Fibroblast of gingiva (primary cell): ENCODE measurements around the gene KRTAP5-10.
"Not testable (repeated sequence)": the region's sequence is repeated elsewhere in the genome, so short reads cannot be mapped to it uniquely, and the experiment has no call there.

Experiments
- DNase-seq: peaks from one replicate; pipeline ENCODE4 v3.0.0-alpha.2; 2011; ENCODE audit warnings: low read depth

The KRTAP5-10 gene

DNA sequence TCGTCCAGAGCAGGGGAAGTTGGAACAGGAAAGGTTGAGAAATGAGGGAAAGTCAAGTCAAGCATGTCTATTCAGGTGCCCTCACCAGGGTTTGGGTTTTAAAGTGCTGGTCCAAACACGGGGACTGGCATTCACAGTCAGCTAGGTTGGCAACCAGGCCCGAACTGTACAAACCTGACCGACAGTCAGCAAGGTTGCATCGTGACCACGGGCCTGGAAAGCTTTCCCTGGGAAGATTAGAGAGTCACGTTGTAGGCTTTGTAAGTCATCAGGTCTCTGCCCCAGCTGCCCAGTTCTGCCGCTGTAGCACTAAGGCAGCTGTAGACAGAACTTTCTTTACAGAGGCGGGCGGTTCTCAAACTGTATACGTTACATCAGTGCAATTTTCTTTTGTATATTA is 7.4 kb downstream of the KRTAP5-10 start:
- DNase-seq, result no peak

- no peak for DNase-seq
These were observed 9.1 kb downstream of the KRTAP5-10 start for GRCh38 chr11:71574418-71574817.

DNA sequence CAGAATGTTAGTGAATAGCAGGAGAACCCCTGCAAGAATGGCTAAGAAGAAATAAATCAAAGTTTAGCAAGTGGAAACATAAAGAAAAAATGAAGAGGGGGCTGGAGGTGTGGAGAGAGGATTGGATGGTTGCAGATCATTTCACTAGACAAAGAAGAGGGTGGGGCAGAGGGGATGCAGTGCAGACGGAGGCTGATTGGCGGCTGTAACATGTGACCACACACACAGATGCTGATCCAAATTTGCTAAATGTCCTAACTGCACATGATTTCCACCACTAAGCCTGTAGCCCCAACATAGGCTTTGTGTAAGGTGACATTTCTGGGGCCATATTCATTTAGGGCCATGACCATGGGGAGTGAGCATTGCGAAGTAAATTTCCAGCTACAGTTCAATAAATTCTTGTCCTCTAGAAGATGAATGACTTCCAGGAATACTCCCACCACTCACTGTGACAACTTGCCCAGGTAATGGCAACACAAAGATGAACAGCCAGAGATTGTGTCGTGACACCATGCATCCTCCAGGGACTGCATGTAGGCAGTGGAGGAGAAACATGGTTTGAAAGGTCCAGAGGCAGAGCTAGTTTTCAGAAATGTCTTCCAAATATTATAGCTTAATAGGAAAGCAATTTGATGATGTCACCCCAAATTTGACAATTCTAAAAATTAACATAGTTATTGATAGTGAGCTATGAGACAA is 10.5 kb downstream of the KRTAP5-10 start:
- DNase-seq, result no peak

GRCh38 chr11:71576688-71577465 is 11.5 kb downstream of the KRTAP5-10 start:
- not testable (repeated sequence) for DNase-seq

GRCh38 chr11:71577469-71578004 is 12.2 kb downstream of the KRTAP5-10 start:
- no peak for DNase-seq

GRCh38 chr11:71579513-71579912 is 14.2 kb downstream of the KRTAP5-10 start:
- DNase-seq, result not testable (repeated sequence)

GRCh38 chr11:71580057-71581003 is 15.0 kb downstream of the KRTAP5-10 start:
- peak; percentile 80 for DNase-seq

DNA sequence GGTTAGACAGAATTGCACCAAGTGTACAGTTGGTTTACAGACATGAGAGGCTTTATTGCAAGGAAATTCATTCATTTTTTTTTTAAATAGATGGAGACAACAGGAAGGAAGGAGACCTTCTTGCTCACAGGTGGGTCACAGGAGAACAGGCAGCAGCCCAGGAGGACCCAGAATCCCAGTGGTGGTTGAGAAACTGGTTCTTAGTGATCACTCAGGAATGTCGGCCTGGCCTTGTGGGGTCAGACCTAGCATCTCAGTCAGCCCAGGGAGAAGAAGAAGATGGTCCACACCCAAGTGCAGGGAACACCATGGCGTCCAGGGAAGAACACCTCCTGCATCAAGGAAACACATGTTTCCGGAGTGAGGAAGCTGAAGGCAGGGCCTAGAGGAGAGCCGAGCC is 16.5 kb downstream of the KRTAP5-10 start:
- DNase-seq, result no peak

DNA sequence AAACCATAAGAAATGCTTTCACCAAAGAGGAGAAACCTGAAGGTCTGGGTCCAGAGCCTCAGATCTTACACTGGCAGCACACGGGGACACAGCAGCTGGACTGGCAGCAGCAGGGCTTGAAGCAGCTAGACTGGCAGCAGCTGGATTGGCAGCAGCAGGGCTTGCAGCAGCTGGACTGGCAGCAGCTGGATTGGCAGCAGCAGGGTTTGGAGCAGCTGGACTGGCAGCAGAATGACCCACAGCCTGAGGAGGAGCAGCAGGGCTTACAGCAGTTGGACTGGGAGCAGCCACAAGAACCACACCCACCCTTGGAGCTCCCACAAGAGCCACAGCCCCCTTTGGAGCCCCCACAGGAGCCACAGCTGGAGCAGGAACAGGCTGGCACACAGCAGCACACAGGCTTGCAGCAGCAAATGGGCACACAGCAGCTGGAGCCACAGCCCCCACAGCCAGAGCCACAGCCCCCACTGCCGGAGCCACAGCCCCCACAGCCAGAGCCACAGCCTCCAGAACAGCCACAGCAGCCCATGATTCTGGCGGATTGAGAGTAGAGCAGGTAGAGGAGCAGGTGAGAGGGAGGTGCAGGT is 17.0 kb downstream of the KRTAP5-10 start, which contains the start of gene KRTAP5-11:
Gene KRTAP5-11 (minus strand): TSS at position 567 of the 587 bp plus-strand sequence. CDS start 38 bp downstream, at position 529.
- DNase-seq, result no peak

DNA sequence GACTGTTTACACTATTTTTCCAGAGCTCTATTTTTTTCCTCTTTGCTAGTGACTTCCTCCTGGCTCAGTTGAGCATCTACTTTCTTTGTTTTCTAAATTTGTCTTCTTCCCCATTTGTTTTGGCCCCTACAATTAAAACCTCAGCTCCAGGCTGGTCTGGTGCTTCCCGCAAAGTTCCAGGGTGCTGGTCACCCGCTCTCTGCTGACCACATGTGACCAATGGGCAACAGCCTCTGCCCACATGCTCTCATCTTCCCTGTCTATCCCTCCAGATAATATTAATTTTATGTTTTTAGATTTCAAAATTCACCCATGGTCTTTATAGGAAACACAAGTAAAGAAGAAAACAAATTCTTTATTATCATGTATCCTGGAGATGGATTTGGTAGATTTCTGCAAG is 17.6 kb downstream of the KRTAP5-10 start:
- DNase-seq, result not testable (repeated sequence)

- DNase-seq, result not testable (repeated sequence)
These were observed 20.3 kb downstream of the KRTAP5-10 start for GRCh38 chr11:71585673-71586072.

DNA sequence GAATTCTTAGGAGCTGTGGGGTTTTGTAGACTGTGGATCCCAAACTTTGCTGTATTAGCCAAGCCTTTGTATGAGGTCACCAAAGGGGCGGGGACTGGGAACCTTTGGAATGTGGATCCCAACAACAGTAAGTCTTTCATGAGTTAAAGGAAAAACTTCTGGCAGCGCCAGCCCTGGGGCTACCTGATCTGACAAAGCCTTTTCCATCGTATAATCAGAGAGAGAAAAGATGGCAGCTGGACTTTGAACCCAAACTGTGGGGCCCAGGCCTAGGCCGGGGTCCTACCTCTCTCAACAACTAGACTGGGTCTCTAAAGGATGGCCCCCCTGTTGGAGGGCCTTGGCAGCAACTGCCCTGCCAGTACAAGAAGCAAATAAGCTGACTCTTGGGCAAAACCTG is 23.0 kb downstream of the KRTAP5-10 start:
- not testable (repeated sequence) for DNase-seq

DNA sequence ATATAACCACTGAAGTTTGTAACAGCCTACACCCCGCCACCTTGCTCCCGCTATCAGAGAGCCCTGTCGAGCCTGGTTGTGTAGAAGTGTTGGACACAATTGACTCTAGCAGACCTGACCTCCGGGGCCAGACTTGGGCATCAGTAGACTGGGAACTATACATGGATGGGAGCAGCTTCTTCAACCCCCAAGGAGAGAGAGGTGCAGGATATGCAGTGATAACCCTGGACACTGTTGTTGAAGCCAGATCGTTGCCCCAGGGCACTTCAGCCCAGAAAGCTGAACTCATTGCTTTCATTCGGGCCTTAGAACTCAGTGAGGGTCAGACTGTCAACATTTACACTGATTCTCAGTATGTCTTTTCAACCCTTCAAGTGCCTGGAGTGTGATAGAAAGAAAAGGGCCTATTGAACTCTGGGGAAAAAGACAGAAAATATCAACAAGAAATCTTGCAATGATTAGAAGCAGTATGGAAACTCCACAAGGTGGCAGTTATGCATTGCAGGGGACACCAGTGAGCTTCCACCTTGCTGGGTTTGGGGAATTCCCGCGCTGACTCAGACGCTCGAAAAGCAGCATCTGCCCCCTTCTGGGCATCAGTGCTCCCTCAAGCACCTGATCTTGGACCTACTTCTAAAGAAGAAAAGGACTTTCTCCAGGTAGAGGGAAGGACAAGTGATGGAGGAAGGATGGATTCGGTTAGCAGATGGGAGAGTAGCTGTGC is 23.6 kb downstream of the KRTAP5-10 start:
- not testable (repeated sequence) for DNase-seq

- DNase-seq, result not testable (repeated sequence)
These were observed 24.2 kb downstream of the KRTAP5-10 start for GRCh38 chr11:71589546-71589920.

GRCh38 chr11:71603221-71603620 is 37.9 kb downstream of the KRTAP5-10 start:
- DNase-seq, result not testable (repeated sequence)

DNA sequence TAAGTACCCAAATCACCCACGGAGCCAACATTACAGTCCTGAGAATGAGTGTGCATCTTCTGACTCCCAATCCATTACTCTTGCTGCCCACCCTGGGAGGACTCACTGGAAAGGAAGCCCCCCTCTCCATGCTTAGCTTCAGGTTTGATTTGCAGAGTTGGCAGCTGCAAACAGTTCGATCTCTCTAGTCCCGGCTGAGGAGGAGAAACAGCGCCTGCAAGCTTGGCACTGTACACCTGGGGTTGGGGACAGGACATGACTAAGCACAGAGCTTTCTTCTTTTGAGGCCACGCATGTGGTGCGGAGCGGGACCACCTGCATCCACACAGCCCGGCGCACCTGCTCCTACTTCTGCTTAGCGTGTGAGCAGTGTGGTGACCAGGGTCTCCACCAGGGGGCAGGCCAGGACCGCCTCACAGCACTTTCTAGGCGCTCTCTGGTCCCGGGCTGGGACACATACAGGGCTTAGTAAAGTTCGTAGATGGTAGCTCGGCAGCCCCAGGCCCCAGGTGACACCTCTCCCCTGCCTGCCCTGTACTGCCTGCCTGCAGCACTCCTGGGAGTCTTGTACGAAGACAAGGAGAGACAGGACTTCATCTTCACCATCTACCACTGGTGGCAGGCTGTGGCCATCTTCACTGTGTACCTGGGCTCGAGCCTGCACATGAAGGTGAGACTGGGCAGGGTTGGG is 39.6 kb downstream of the KRTAP5-10 start:
- DNase-seq, result not testable (repeated sequence)

- not testable (repeated sequence) for DNase-seq
These were observed 41.6 kb downstream of the KRTAP5-10 start for GRCh38 chr11:71606853-71607519.

DNA sequence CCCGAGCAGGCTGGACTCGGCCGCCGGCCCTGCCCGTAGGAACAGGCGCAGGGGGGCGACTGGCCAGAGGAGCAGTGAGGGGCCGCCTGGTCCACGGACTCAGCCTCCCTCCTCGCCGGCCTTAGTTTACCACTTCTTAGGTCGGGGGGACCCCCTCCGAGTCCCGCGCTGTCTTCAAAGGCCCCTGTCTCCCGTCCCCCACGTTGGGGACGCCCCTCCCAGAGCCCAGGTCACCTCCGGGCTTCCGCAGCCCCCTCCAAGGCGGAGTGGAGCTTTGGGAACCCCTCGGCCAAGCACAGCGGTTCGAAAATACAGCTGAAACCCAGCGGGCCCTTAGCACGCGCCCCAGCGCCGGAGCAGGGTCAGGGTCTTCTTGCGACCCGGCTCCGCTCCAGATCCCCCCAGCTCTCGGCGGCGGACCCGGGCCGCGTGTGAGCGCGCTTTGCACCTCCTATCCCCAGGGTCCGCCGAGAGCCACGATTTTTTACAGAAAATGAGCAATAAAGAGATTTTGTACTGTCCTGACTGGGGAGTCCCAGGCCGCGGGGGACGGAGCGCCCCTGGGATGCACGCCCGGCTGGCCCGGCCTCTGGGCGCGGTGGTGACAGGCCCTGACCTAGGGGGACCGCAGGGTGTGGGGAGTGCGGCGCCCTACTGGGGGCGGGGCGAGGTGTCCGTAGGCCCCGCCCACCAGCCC is 42.3 kb downstream of the KRTAP5-10 start:
- DNase-seq, result not testable (repeated sequence)

DNA sequence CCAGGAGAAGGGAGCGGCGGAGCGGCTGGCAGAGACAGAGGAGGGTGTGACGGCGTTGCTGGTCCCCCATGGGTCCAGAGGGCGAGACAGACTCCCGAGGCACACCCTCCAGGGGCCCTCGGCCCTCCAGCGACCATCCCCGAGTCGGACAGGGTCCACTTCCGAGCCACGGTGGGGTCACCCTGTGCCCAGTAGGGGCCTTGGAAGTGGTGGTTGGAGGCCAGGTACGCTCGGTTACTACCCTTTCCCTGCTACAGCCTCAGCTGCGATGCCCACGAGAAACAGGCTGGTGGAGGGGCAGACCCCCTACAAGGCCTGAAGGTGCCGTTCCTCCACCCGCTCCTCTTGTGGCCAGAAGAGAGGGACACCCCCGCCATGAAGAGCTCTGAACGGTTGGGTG is 42.9 kb downstream of the KRTAP5-10 start:
- not testable (repeated sequence) for DNase-seq
